HG03066 (cell line): ENCODE measurements around the gene TMEM135.
"Not testable (repeated sequence)": the region's sequence is repeated elsewhere in the genome, so short reads cannot be mapped to it uniquely, and the experiment has no call there.

Source experiments
- ATAC-seq: cut with Tn5 transposase; IDR thresholded peaks from one replicate; pipeline ENCODE4 v1.9.1; 2021; ENCODE audit warnings: low read depth; ENCODE audit not compliant: unreplicated experiment

The TMEM135 gene

GRCh38 chr11:87239531-87239930, 201.8 kb downstream of the TMEM135 start:
- ATAC-seq: no peak

GRCh38 chr11:87251560-87251959, 213.8 kb downstream of the TMEM135 start:
- ATAC-seq: no peak

DNA sequence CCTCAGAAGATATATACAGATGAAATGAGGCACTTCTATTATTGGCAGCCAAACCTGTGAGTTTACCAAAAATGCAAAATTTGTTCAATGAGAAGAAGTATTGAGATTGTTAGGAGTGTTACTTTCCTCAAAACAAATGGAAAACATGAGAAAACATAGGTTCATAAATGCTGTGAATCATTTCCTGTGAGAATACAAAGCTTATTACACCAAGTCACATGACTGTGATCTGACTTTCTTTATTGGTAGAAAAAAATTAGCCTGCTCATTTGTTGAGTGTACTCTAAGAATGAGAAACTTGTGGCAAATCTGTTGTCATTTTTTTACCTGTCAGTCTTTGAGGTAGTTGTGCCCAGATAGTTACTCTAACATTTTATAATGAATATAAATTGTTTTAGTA, 215.1 kb downstream of the TMEM135 start:
- no peak for ATAC-seq

DNA sequence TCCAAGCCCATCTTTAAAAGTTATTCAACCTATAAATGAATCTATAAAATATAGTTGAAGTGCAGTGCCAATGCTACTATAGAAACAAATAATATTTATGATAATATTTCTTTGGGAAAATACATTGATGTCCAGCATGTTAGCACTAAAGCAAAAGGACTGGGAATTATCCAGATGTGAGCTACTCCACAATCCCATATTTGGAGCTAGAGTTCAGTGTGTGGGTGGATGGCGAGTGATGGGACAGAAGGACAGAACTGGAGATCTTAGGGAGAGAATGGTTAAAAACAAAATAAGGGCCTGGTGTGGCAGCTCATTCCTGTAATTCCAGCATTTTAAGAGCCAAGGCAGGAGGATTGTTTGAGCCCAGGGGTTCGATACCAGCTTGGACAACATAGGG, 216.8 kb downstream of the TMEM135 start:
- no peak for ATAC-seq

- ATAC-seq: no peak
These were observed 217.9 kb downstream of the TMEM135 start for GRCh38 chr11:87255589-87255988.

GRCh38 chr11:87256694-87257340, 219.1 kb downstream of the TMEM135 start:
- no peak for ATAC-seq

- ATAC-seq: no peak
These were observed 220.6 kb downstream of the TMEM135 start for GRCh38 chr11:87258171-87258833.

DNA sequence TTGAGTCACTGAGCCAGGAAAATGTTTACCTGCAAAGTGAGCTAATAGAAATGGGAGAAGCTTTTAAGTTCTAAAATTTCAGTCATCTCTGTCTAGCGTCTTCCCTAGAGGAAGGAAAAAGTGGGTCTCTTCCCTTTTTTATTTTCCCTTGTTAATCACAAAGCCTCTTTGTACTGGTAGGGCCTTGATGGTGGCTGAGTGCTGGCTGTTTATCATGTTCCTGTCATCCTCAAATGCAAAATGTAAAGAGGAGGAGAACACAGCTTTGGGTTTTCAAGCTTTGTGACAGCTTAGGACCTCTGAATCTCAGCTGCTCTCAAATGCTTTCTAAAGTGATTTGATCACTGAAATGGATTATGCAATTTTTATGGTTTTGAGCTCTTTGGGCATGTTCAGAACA, 222.0 kb downstream of the TMEM135 start:
- no peak for ATAC-seq

DNA sequence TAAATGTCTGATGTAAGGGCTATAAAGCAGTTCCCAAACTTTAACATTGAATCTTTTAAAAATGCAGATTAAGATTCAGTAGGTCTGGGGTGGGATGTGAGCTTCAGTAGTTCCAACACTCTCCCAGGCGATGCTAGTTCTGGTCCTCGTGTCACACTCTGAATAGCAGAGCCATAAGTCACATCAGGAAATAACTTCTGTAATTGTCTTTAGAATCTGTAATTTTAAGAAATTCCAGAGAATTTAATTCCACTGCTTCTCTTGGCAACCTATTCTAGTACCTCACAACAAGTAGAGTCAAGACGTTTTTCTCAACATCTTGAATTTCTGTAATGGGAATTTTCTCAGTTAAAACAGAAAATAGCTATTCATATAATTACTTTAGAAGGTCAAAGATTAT, 223.1 kb downstream of the TMEM135 start:
- no peak for ATAC-seq

DNA sequence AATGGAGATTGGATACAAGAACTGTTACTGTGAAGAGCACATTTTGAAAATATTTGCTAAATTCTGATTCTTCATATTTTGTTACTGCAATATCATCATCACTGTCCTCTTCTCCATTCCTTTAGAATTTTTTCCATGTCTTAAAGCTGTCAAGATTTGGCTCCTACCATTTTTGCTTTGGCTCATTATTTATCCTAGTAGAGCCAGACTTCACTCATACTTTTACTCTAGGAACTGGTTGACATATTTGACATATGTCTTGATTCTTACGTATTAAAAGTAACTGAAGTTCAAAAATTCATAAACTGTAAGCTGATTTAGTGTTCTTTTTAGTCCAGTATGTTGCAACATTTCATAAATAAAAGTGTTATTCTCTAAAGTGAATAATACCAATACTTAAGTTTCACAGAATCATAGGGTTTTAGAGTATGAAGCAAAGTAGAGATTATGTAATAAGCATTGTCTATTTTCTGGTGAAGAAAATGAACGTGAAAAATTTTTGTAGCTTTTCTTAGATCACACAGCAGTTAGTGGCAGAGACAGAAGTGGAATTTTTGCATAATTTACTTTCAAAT, 225.6 kb downstream of the TMEM135 start:
- no peak for ATAC-seq

DNA sequence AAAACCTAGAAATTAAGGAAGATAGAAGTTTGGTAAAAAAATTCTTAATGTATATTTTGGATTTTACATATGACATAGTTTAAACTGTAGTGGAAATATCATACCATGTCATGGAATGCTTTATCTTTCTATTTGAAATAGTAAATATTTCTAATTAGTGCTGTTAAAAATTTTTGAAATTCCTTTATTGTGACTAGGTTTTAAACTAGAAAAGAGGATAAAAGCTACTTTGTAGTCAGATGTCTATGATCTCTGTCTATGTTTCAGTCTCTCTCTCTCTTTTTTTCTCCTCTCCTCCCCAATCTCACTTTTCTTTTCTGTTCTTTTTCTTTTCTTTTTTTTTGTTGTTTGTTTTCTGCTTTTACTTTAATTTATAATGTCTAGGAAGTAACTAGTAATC, 226.2 kb downstream of the TMEM135 start:
- ATAC-seq: no peak

- ATAC-seq: no peak
These were observed 227.4 kb downstream of the TMEM135 start for GRCh38 chr11:87265132-87265531.

DNA sequence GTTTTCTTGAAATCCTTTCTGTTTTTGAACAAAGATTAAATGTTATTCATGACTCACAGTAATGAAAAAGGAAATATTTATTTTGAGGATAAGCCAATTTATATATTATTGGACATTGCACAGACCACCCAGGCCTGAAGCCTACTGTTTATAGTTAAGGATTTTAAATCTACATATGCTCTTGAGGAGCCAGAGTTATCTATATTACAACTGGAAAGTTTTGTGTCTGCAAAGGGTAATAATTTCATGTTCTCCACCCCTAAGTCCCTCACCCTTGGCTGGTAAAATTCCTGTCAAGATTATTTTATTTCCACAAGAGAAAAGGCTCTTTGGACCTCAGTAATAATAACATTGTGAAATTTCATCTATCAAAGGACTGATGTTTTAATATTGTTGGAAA, 228.2 kb downstream of the TMEM135 start:
- ATAC-seq: no peak

DNA sequence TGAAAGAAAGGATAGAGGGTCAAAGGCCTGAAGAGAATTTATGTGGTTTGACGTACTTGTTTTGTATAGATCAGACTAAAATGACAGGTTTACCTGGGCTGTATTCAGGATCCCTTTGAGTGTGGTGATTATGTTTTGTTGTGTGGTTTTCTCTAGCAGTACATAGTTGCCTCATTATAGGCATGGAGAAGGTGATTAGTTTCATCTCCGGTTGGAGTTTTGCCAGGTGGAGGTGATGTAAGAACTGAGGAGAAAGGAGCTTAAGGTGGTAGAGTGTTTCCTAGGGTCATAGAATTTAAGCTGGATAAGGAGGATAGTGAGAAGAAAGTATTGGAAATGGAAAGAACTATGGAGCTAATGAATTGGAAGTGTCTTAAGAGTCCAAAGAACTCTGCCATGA, 229.0 kb downstream of the TMEM135 start:
- no peak for ATAC-seq

DNA sequence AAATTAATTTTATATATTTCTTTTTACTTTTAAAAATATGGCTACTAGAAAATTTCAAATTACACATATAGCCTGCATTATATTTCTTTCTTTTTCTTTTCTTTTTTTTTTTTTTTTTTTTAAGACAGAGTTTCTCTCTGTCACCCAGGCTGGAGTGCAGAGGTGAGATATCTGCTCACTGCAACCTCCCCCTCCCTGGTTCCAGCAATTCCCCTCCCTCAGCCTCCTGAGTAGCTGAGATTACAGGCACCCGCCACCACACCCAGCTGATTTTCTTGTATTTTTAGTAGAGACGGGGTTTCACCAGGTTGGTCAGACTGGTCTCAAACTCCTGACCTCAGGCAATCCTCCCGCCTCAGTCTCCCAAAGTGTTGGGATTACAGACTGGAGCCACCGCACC, 234.2 kb downstream of the TMEM135 start:
- not testable (repeated sequence) for ATAC-seq

GRCh38 chr11:87275176-87275575, 237.4 kb downstream of the TMEM135 start:
- no peak for ATAC-seq

GRCh38 chr11:87280143-87280542, 242.4 kb downstream of the TMEM135 start:
- no peak for ATAC-seq

DNA sequence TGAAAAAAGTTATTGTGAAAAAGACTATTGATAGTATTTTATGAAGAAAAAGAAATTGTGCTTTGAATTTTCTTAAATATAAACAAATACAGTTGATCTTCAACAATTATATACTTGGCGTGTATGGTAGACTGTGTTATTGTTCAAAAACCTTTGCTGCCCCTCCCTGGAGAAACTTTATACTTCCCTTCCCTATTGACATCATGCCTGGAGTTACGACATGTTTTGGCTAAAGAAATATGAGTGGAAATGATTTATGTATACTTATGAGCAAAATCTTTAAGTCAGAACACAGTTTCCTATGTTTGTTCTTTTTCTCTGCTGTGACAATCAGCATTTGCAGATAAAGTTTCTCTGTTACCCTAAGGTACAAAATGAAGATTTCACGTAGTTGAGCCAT, 243.8 kb downstream of the TMEM135 start:
- no peak for ATAC-seq

DNA sequence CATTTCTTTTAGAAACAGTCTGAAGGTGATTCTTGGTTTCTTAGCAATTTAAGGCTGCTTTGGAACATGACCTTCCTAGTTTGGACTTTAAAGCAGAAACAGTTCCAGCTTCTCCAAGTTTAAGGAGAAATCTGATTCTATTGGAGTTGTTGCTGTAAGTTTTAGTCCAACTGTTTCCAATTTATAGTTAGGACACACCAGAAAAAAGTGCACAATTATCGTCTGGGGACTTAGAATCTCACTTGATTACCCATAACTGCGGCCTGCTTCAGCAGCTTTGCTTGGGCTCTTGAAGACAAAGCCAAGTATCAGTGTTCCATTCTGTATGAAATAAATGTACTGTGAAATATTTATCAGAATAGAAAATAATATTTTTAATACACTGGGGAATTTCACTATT, 246.6 kb downstream of the TMEM135 start:
- ATAC-seq: no peak

- not testable (repeated sequence) for ATAC-seq
These were observed 247.9 kb downstream of the TMEM135 start for GRCh38 chr11:87285674-87286073.

DNA sequence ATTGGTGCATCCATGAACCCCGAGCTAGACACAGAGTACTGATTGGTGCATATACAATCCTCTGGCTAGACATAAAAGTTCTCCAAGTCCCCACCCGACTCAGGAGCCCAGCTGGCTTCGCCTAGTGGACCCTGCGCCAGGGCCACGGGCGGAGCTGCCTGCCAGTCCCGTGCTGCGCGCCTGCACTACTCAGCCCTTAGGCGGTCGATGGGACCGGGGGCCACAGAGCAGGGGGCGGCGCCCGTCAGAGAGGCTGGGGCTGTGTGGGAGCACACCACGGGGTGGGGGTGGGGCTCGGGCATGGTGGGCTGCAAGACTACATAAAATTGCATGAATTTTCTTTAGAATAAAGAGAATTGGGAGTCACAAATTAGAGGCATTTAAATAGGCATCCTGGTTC, 248.6 kb downstream of the TMEM135 start:
- ATAC-seq: no peak

- no peak for ATAC-seq
These were observed 252.7 kb downstream of the TMEM135 start for GRCh38 chr11:87290304-87290922.
